ENCODE measurements around the gene SUN1. TPM values are rescaled to one million over a fixed set of nuclear protein-coding genes. Genes with fewer than 3 reads are reported as not detected.
"Not testable (repeated sequence)": the region's sequence is repeated elsewhere in the genome, so short reads cannot be mapped to it uniquely, and the experiment has no call there.

The SUN1 gene
- total RNA-seq, 4 donors from 2014 or later = 243 to 263 (median 244) TPM

GRCh38 chr7:906776-907157, 74.5 kb downstream of the SUN1 start:
- no peak overlapping the region for H3K4me3 ChIP-seq
- H3K36me3 ChIP-seq = no peaks in the 10 kb centered on the region
- H3K27ac ChIP-seq = peak overlapping the region in 1 of 4 donors; percentile 85
- TF ChIP-seq EP300 (IDR thresholded peaks at IDR 0.05) (no peak), POLR2A (IDR thresholded peaks at IDR 0.05) (no peak), CTCF (IDR thresholded peaks at IDR 0.05) (no peak)
- 57 to 74% methylated on average over 5 to 10 of the region's 10 CpGs for WGBS, 2 donors
- peaks cover 0 to 12% of the 10 kb centered on the region in 2 donors for H3K27me3 ChIP-seq
- no peak for DNase-seq (ENCODE audit: low spot score in 2 of 2)
- H3K4me1 ChIP-seq = peaks cover 0 to 64% (median 8%) of the 10 kb centered on the region in 4 donors
- H3K9me3 ChIP-seq = no peaks in the 10 kb centered on the region

GRCh38 chr7:907158-907980, 75.1 kb downstream of the SUN1 start:
- peak in 1 of 2 donors; percentile 46 for DNase-seq (ENCODE audit: low spot score in 2 of 2)
- no peak overlapping the region for H3K4me3 ChIP-seq
- peaks cover 0 to 67% (median 9%) of the 10 kb centered on the region in 4 donors for H3K4me1 ChIP-seq
- H3K27me3 ChIP-seq = peaks cover 0 to 12% of the 10 kb centered on the region in 2 donors
- 58 to 60% methylated on average over 33 to 42 of the region's 49 CpGs for WGBS, 2 donors
- peak overlapping the region in 2 of 4 donors; percentile 50 to 85 for H3K27ac ChIP-seq
- TF ChIP-seq POLR2A (IDR thresholded peaks at IDR 0.05) (no peak), EP300 (IDR thresholded peaks at IDR 0.05) (peak in 1 of 2 donors; percentile 57), CTCF (IDR thresholded peaks at IDR 0.05) (no peak)
- no peaks in the 10 kb centered on the region for H3K9me3 ChIP-seq
- H3K36me3 ChIP-seq = no peaks in the 10 kb centered on the region

GRCh38 chr7:908159-908581, 75.9 kb downstream of the SUN1 start:
- H3K27ac ChIP-seq = peak overlapping the region in 2 of 4 donors; percentile 67 to 85

GRCh38 chr7:908591-909357, 76.5 kb downstream of the SUN1 start:
- H3K4me3 ChIP-seq = peak overlapping the region in 2 of 4 donors; percentile 15 to 50
- DNase-seq (ENCODE audit: low spot score in 2 of 2) = not testable (repeated sequence)

More at GRCh38 chr7:908159-908581, 75.9 kb downstream of the SUN1 start:
- H3K27me3 ChIP-seq = peaks cover 0 to 12% of the 10 kb centered on the region in 2 donors
- H3K4me1 ChIP-seq = peaks cover 0 to 72% (median 11%) of the 10 kb centered on the region in 4 donors
- H3K9me3 ChIP-seq = no peaks in the 10 kb centered on the region
- H3K4me3 ChIP-seq = no peak overlapping the region
- no peak for TF ChIP-seq CTCF (IDR thresholded peaks at IDR 0.05)
- TF ChIP-seq EP300 (IDR thresholded peaks at IDR 0.05) = no peak
- no peak for TF ChIP-seq POLR2A (IDR thresholded peaks at IDR 0.05)
- WGBS, 2 donors = 77 to 81% methylated on average over 3 to 12 of the region's 12 CpGs
- DNase-seq (ENCODE audit: low spot score in 2 of 2) = no peak
- no peaks in the 10 kb centered on the region for H3K36me3 ChIP-seq

More at GRCh38 chr7:908591-909357, 76.5 kb downstream of the SUN1 start:
- H3K27me3 ChIP-seq, H3K9me3 ChIP-seq, H3K36me3 ChIP-seq: not testable (repeated sequence)
- 37 to 78% methylated on average over 13 to 18 of the region's 73 CpGs for WGBS, 2 donors
- Histone ChIP-seq H3K27ac (peak overlapping the region in 2 of 4 donors; percentile 67 to 85), H3K4me1 (peaks cover 0 to 71% (median 11%) of the 10 kb centered on the region in 4 donors)
- peak; percentile 67 to 91 (median 87) for TF ChIP-seq CTCF (IDR thresholded peaks at IDR 0.05)
